Measurements from ENCODE around the gene CCDC110.
"Not testable (repeated sequence)": the region's sequence is repeated elsewhere in the genome, so short reads cannot be mapped to it uniquely, and the experiment has no call there.

Gene CCDC110

GRCh38 chr4:185514182-185514697 lies 42.7 kb upstream of the CCDC110 start:
- ChIA-PET CTCF (no interaction called here), POLR2A (interaction anchor here (0.7 to 1.3 kb wide), 3 partner anchors 20 to 88 kb away, joined by 3 read pairs; partner anchors contain the start of gene PDLIM3)
- no peak for DNase-seq (ENCODE audit: extremely low spot score)
- TF ChIP-seq FOXA1 (IDR thresholded peaks at IDR 0.05) (no peak), CTBP1 (IDR thresholded peaks at IDR 0.05; ENCODE audit: borderline replicate concordance) (no peak), LEF1 (IDR thresholded peaks at IDR 0.05; ENCODE audit: borderline replicate concordance) (no peak), TARDBP (IDR thresholded peaks at IDR 0.05) (no peak), ELF4 (IDR thresholded peaks at IDR 0.05) (no peak), NFRKB (IDR thresholded peaks at IDR 0.05) (no peak), L3MBTL2 (conservative IDR thresholded peaks at IDR 0.05) (no peak), SUZ12 (IDR thresholded peaks at IDR 0.05) (no peak), FOXK2 (IDR thresholded peaks at IDR 0.05) (no peak), FOXM1 (IDR thresholded peaks at IDR 0.05; ENCODE audit: borderline replicate concordance) (no peak), PKNOX1 (IDR thresholded peaks at IDR 0.05) (no peak), BHLHE40 (IDR thresholded peaks at IDR 0.05; ENCODE audit: borderline replicate concordance) (no peak), SP1 (IDR thresholded peaks at IDR 0.05) (no peak), ARNT (IDR thresholded peaks at IDR 0.05) (no peak)

GRCh38 chr4:185513489-185514181 lies 42.1 kb upstream of the CCDC110 start:
- ChIA-PET POLR2A (interaction anchor here (0.7 to 1.1 kb wide), 2 partner anchors 21 to 88 kb away, joined by 3 read pairs; no protein-coding TSS in a partner anchor), CTCF (no interaction called here)
- DNase-seq (ENCODE audit: extremely low spot score): no peak
- TF ChIP-seq TARDBP (IDR thresholded peaks at IDR 0.05) (no peak), FOXK2 (IDR thresholded peaks at IDR 0.05) (no peak), FOXM1 (IDR thresholded peaks at IDR 0.05; ENCODE audit: borderline replicate concordance) (no peak), NFRKB (IDR thresholded peaks at IDR 0.05) (no peak), FOXA1 (IDR thresholded peaks at IDR 0.05) (no peak), SUZ12 (IDR thresholded peaks at IDR 0.05) (no peak), ELF4 (IDR thresholded peaks at IDR 0.05) (no peak), ZNF384 (IDR thresholded peaks at IDR 0.05) (no peak), LEF1 (IDR thresholded peaks at IDR 0.05; ENCODE audit: borderline replicate concordance) (no peak), SP1 (IDR thresholded peaks at IDR 0.05) (no peak), PKNOX1 (IDR thresholded peaks at IDR 0.05) (no peak), ARNT (IDR thresholded peaks at IDR 0.05) (no peak), HDGF (IDR thresholded peaks at IDR 0.05; ENCODE audit: borderline replicate concordance) (no peak), BHLHE40 (IDR thresholded peaks at IDR 0.05; ENCODE audit: borderline replicate concordance) (no peak), CTBP1 (IDR thresholded peaks at IDR 0.05; ENCODE audit: borderline replicate concordance) (no peak)

- DNase-seq (ENCODE audit: extremely low spot score): no peak
- POLR2A ChIA-PET: no interaction called here
- no peak for TF ChIP-seq L3MBTL2 (conservative IDR thresholded peaks at IDR 0.05)
- no peak for TF ChIP-seq FOXM1 (IDR thresholded peaks at IDR 0.05; ENCODE audit: borderline replicate concordance)
- TF ChIP-seq BHLHE40 (IDR thresholded peaks at IDR 0.05; ENCODE audit: borderline replicate concordance): no peak
- TF ChIP-seq ZNF384 (IDR thresholded peaks at IDR 0.05): no peak
- TF ChIP-seq CTBP1 (IDR thresholded peaks at IDR 0.05; ENCODE audit: borderline replicate concordance): no peak
- no peak for TF ChIP-seq SP1 (IDR thresholded peaks at IDR 0.05)
- no peak for TF ChIP-seq HDGF (IDR thresholded peaks at IDR 0.05; ENCODE audit: borderline replicate concordance)
- no peak for TF ChIP-seq SUZ12 (IDR thresholded peaks at IDR 0.05)
- no peak for TF ChIP-seq FOXK2 (IDR thresholded peaks at IDR 0.05)
- no peak for TF ChIP-seq TARDBP (IDR thresholded peaks at IDR 0.05)
- no peak for TF ChIP-seq FOXA1 (IDR thresholded peaks at IDR 0.05)
- no peak for TF ChIP-seq PKNOX1 (IDR thresholded peaks at IDR 0.05)
- no peak for TF ChIP-seq LEF1 (IDR thresholded peaks at IDR 0.05; ENCODE audit: borderline replicate concordance)
- no peak for TF ChIP-seq ARNT (IDR thresholded peaks at IDR 0.05)
- no peak for TF ChIP-seq NFRKB (IDR thresholded peaks at IDR 0.05)
- CTCF ChIA-PET: interaction anchor here (1.0 kb wide), 1 partner anchor 12 kb away, joined by 3 read pairs; no protein-coding TSS in a partner anchor
Observed at GRCh38 chr4:185512516-185512915, 41.0 kb upstream of the CCDC110 start.

GRCh38 chr4:185511243-185511642 lies 39.7 kb upstream of the CCDC110 start:
- DNase-seq (ENCODE audit: extremely low spot score); POLR2A ChIA-PET: not testable (repeated sequence)
- CTCF ChIA-PET: interaction anchor here (0.6 kb wide), 1 partner anchor 611 kb away, joined by 4 read pairs; no protein-coding TSS in a partner anchor

- TF ChIP-seq PKNOX1 (IDR thresholded peaks at IDR 0.05): no peak
- TF ChIP-seq SUZ12 (IDR thresholded peaks at IDR 0.05): no peak
- TF ChIP-seq L3MBTL2 (conservative IDR thresholded peaks at IDR 0.05): no peak
- TF ChIP-seq FOXM1 (IDR thresholded peaks at IDR 0.05; ENCODE audit: borderline replicate concordance): no peak
- TF ChIP-seq NFRKB (IDR thresholded peaks at IDR 0.05): no peak
- TF ChIP-seq SP1 (IDR thresholded peaks at IDR 0.05): no peak
- no peak for TF ChIP-seq FOXK2 (IDR thresholded peaks at IDR 0.05)
- no peak for TF ChIP-seq FOXA1 (IDR thresholded peaks at IDR 0.05)
- no peak for TF ChIP-seq BHLHE40 (IDR thresholded peaks at IDR 0.05; ENCODE audit: borderline replicate concordance)
- no peak for TF ChIP-seq CTBP1 (IDR thresholded peaks at IDR 0.05; ENCODE audit: borderline replicate concordance)
- no peak for TF ChIP-seq ZNF384 (IDR thresholded peaks at IDR 0.05)
- TF ChIP-seq ELF4 (IDR thresholded peaks at IDR 0.05): no peak
- TF ChIP-seq TARDBP (IDR thresholded peaks at IDR 0.05): no peak
- no peak for TF ChIP-seq ARNT (IDR thresholded peaks at IDR 0.05)
- TF ChIP-seq HDGF (IDR thresholded peaks at IDR 0.05; ENCODE audit: borderline replicate concordance): no peak
- no peak for TF ChIP-seq LEF1 (IDR thresholded peaks at IDR 0.05; ENCODE audit: borderline replicate concordance)
- no peak for DNase-seq (ENCODE audit: extremely low spot score)
- CTCF ChIA-PET: interaction anchor here (0.6 kb wide), 1 partner anchor 610 kb away, joined by 4 read pairs; no protein-coding TSS in a partner anchor
- POLR2A ChIA-PET: no interaction called here
Observed at GRCh38 chr4:185510806-185511205, 39.3 kb upstream of the CCDC110 start.
